ENCODE data around the gene FRMPD4.

- TF ChIP-seq, protein P1, sequence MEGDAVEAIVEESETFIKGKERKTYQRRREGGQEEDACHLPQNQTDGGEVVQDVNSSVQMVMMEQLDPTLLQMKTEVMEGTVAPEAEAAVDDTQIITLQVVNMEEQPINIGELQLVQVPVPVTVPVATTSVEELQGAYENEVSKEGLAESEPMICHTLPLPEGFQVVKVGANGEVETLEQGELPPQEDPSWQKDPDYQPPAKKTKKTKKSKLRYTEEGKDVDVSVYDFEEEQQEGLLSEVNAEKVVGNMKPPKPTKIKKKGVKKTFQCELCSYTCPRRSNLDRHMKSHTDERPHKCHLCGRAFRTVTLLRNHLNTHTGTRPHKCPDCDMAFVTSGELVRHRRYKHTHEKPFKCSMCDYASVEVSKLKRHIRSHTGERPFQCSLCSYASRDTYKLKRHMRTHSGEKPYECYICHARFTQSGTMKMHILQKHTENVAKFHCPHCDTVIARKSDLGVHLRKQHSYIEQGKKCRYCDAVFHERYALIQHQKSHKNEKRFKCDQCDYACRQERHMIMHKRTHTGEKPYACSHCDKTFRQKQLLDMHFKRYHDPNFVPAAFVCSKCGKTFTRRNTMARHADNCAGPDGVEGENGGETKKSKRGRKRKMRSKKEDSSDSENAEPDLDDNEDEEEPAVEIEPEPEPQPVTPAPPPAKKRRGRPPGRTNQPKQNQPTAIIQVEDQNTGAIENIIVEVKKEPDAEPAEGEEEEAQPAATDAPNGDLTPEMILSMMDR (IDR thresholded peaks at IDR 0.05) = no peak
- no peak for TF ChIP-seq ZFX (IDR thresholded peaks at IDR 0.05; ENCODE audit: borderline replicate concordance)
Measured at GRCh38 chrX:12440246-12440645, 302.0 kb downstream of the FRMPD4 start.

Measured in 22Rv1 (cell line).